Measurements from ENCODE around the gene TTLL5. TPM values are rescaled to one million over a fixed set of nuclear protein-coding genes. Genes with fewer than 3 reads are reported as not detected.
A peak's percentile ranks its signal among the peaks of the same experiment; 100 is the strongest.

Gene TTLL5
- total and polyA plus RNA-seq, 2 of the 4 experiments (the other 2 are of a cell fraction), result 11.9 to 16.7 TPM

DNA sequence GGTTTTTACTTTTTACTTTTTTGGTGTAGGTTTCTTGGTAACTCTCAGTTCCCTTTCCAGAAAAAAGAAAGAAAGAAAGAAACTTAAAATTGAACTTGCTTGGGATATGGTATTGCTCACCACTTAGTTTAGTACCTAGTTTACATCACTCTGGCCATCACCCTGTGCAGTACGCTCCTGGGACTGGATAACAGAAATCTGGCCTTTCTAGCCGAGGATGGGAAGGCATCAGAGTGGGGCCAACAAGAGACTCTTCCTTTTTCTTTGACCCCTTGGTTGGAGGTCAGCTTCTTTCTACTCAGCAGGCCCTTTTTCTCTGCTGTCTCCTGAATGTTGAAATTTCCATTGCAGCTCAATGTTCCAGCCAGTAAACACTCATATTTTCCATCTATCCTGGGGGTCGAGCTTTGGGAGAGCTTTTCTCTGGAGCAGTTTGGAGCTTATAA, 164.1 kb downstream of the TTLL5 start:
- no peak overlapping the region for H2BK15ac ChIP-seq (ENCODE audit: low read depth, low read length)
- no peaks in the 10 kb centered on the region for H3K9me3 ChIP-seq (ENCODE audit: control insufficient read depth, insufficient read depth, low read length)
- no peak overlapping the region for H3K4me2 ChIP-seq (ENCODE audit: low read depth, low read length)
- no peak overlapping the region for H2AK5ac ChIP-seq (ENCODE audit: low read depth, low read length)
- H4K5ac ChIP-seq (ENCODE audit: low read depth, low read length), result no peak overlapping the region
- H3K27me3 ChIP-seq (ENCODE audit: control insufficient read depth, insufficient read depth, low read length), result no peaks in the 10 kb centered on the region
- no peak overlapping the region for H3K14ac ChIP-seq (replicated peaks; ENCODE audit: low read depth, low read length)
- no peak overlapping the region for H4K91ac ChIP-seq (ENCODE audit: insufficient read depth, low read depth, low read length)
- no peak overlapping the region for H3K27ac ChIP-seq (ENCODE audit: insufficient read depth, low read length)
- H2AFZ ChIP-seq (replicated peaks; ENCODE audit: low read length, poor library complexity), result no peak overlapping the region
- no peaks in the 10 kb centered on the region; the same call in 1 of the 2 replicates for H3K36me3 ChIP-seq (ENCODE audit: control insufficient read depth, insufficient read depth, low read length)
- dilution Hi-C loops (cut with HindIII; ENCODE audit: low sequenced_read_pairs, unreplicated experiment), result no loop called here
- WGBS, 2 experiments (ENCODE audit: extremely low coverage in 2 of 2, insufficient read length in 1 of 2), result 59% methylated on average over 2 of the region's 3 CpGs; no CpG with 5 or more reads in 1 of the 2 experiments
- no peak overlapping the region for H3K9ac ChIP-seq (ENCODE audit: low read depth, low read length)
- H3K79me1 ChIP-seq (ENCODE audit: low read depth in 1 of 2, low read length in 2 of 2), result no peaks in the 10 kb centered on the region
- no peak overlapping the region for H2BK120ac ChIP-seq (ENCODE audit: low read depth, low read length)
- ChIA-PET POLR2A (ENCODE audit: unreplicated experiment) (no interaction called here), CTCF (no interaction called here)
- H3K4me1 ChIP-seq (ENCODE audit: control insufficient read depth, insufficient read depth, low read length), result peaks cover 16% of the 10 kb centered on the region
- TF ChIP-seq MXI1 (IDR thresholded peaks at IDR 0.05; ENCODE audit: borderline replicate concordance, low read depth, low read length) (no peak), SMC3 (IDR thresholded peaks at IDR 0.05; ENCODE audit: low read depth, low read length) (no peak), RAD21 (IDR thresholded peaks at IDR 0.05; ENCODE audit: low read length) (no peak), CEBPB (IDR thresholded peaks at IDR 0.05; ENCODE audit: low read depth, low read length) (no peak), RFX5 (IDR thresholded peaks at IDR 0.05; ENCODE audit: low read depth, low read length) (no peak), CTCF (conservative IDR thresholded peaks at IDR 0.05; ENCODE audit: low read depth, low read length) (no peak), FOS (IDR thresholded peaks at IDR 0.05; ENCODE audit: low read depth, low read length) (no peak)
- TF ChIP-seq, protein P1, sequence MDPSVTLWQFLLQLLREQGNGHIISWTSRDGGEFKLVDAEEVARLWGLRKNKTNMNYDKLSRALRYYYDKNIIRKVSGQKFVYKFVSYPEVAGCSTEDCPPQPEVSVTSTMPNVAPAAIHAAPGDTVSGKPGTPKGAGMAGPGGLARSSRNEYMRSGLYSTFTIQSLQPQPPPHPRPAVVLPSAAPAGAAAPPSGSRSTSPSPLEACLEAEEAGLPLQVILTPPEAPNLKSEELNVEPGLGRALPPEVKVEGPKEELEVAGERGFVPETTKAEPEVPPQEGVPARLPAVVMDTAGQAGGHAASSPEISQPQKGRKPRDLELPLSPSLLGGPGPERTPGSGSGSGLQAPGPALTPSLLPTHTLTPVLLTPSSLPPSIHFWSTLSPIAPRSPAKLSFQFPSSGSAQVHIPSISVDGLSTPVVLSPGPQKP (IDR thresholded peaks at IDR 0.05; ENCODE audit: borderline replicate concordance, low read depth, low read length), result no peak
- no peaks in the 10 kb centered on the region for H4K20me1 ChIP-seq (ENCODE audit: insufficient read depth, low read length)
- no peak overlapping the region for H3K4ac ChIP-seq (ENCODE audit: low read depth, low read length)
- in situ Hi-C loops (cut with MboI; ENCODE audit: low sequenced_read_pairs), result no loop called here
- no peak overlapping the region for H3K23ac ChIP-seq (ENCODE audit: low read depth, low read length)
- no TSS peak for BruUV-seq (replicated peaks)
- H3K4me3 ChIP-seq (ENCODE audit: insufficient read depth, low read depth, low read length), result no peak overlapping the region
- H3K9me1 ChIP-seq (ENCODE audit: insufficient read depth, low read length), result peaks cover 11% of the 10 kb centered on the region
- H2AK9ac ChIP-seq (replicated peaks; ENCODE audit: low read depth, low read length, poor library complexity), result no peak overlapping the region
- H4K8ac ChIP-seq (ENCODE audit: low read depth in 2 of 2, low read length in 2 of 2), result no peak overlapping the region
- no peak overlapping the region; the same call in 1 of the 2 replicates for H3K18ac ChIP-seq (ENCODE audit: low read depth, low read length)
- no peak overlapping the region for H2BK5ac ChIP-seq (ENCODE audit: low read depth, low read length, poor library complexity, severe bottlenecking)
- no peak overlapping the region for H2BK20ac ChIP-seq (ENCODE audit: low read depth, low read length)
- no peak overlapping the region for H3K56ac ChIP-seq (ENCODE audit: extremely low read depth, insufficient read depth, low read length)
- 0 out of 2 replicates have a peak, but pooled peaks have one; percentile 12 for ATAC-seq (ENCODE audit: low read depth)
- intact Hi-C loops (cut with micrococcal nuclease), result no loop called here
- no peak for DNase-seq
